Parathyroid adenoma (tissue), 2 donors: ENCODE results near the gene ESD.

ENCODE experiments used
- H2AFZ ChIP-seq: fragments of 300-600 bp; sonication (generic); one replicate; pipeline ENCODE4 v1.7.0; 2017; ENCODE audit warnings: antibody characterized with exemption, mild to moderate bottlenecking
- H3K27ac ChIP-seq: fragments of 300-600 bp; sonication (generic); one replicate; pipeline ENCODE4 v1.7.0; 2017
- H3K27me3 ChIP-seq: fragments of 300-600 bp; sonication (generic); one replicate; pipeline ENCODE4 v1.7.0; 2017; ENCODE audit warnings: low read length; ENCODE audit not compliant: control insufficient read depth, insufficient read depth
- H3K36me3 ChIP-seq: fragments of 300-600 bp; sonication (generic); one replicate; pipeline ENCODE4 v1.7.0; 2017; ENCODE audit warnings: low read length; ENCODE audit not compliant: control insufficient read depth, insufficient read depth
- H3K4me1 ChIP-seq: fragments of 300-600 bp; sonication (generic); one replicate; pipeline ENCODE4 v1.7.0; 2017; ENCODE audit warnings: control low read depth
- H3K4me2 ChIP-seq: fragments of 300-600 bp; sonication (generic); one replicate; pipeline ENCODE4 v1.7.0; 2017; ENCODE audit warnings: low read length
- H3K4me3 ChIP-seq: fragments of 300-600 bp; sonication (generic); one replicate; pipeline ENCODE4 v1.7.0; 2017; ENCODE audit warnings: low read depth, low read length
- H3K79me2 ChIP-seq: fragments of 300-600 bp; sonication (generic); one replicate; pipeline ENCODE4 v1.7.0; 2017; ENCODE audit warnings: control low read depth
- H3K9ac ChIP-seq: fragments of 300-600 bp; sonication (generic); one replicate; pipeline ENCODE4 v1.7.0; 2017; ENCODE audit warnings: mild to moderate bottlenecking
- H3K9me3 ChIP-seq: fragments of 300-600 bp; sonication (generic); one replicate; pipeline ENCODE4 v1.7.0; 2017; ENCODE audit warnings: low read length; ENCODE audit not compliant: control insufficient read depth
- TF ChIP-seq, protein P1 (sequence below): fragments of 300-600 bp; sonication (generic); IDR thresholded peaks from one replicate; pipeline ENCODE4 v1.7.0; 2017; ENCODE audit warnings: antibody characterized with exemption, mild to moderate bottlenecking
- donor health status: primary hyperparathyroidism.

Gene ESD, protein sequence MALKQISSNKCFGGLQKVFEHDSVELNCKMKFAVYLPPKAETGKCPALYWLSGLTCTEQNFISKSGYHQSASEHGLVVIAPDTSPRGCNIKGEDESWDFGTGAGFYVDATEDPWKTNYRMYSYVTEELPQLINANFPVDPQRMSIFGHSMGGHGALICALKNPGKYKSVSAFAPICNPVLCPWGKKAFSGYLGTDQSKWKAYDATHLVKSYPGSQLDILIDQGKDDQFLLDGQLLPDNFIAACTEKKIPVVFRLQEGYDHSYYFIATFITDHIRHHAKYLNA

GRCh38 chr13:46796515-46797474 lies at the start of gene ESD:
Gene ESD, minus strand, starts transcription at chr13:46797161. Its CDS starts 5,748 bp downstream, at chr13:46791413.
- peak within 1 kb of the TSS; percentile 85 for H2AFZ ChIP-seq
- no peaks in the 10 kb centered on the region for H3K27me3 ChIP-seq
- no peak within 1 kb of the TSS for H3K9ac ChIP-seq
- H3K79me2 ChIP-seq = no peaks in the 10 kb centered on the region
- H3K4me3 ChIP-seq = peak within 1 kb of the TSS; percentile 81
- peak within 1 kb of the TSS; percentile 81 for H3K4me2 ChIP-seq
- H3K36me3 ChIP-seq = no peaks in the 10 kb centered on the region
- H3K4me1 ChIP-seq = no peaks in the 10 kb centered on the region
- H3K27ac ChIP-seq = peak within 1 kb of the TSS; percentile 80
- H3K9me3 ChIP-seq = no peaks in the 10 kb centered on the region
- TF ChIP-seq, protein P1, sequence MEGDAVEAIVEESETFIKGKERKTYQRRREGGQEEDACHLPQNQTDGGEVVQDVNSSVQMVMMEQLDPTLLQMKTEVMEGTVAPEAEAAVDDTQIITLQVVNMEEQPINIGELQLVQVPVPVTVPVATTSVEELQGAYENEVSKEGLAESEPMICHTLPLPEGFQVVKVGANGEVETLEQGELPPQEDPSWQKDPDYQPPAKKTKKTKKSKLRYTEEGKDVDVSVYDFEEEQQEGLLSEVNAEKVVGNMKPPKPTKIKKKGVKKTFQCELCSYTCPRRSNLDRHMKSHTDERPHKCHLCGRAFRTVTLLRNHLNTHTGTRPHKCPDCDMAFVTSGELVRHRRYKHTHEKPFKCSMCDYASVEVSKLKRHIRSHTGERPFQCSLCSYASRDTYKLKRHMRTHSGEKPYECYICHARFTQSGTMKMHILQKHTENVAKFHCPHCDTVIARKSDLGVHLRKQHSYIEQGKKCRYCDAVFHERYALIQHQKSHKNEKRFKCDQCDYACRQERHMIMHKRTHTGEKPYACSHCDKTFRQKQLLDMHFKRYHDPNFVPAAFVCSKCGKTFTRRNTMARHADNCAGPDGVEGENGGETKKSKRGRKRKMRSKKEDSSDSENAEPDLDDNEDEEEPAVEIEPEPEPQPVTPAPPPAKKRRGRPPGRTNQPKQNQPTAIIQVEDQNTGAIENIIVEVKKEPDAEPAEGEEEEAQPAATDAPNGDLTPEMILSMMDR = no peak

DNA sequence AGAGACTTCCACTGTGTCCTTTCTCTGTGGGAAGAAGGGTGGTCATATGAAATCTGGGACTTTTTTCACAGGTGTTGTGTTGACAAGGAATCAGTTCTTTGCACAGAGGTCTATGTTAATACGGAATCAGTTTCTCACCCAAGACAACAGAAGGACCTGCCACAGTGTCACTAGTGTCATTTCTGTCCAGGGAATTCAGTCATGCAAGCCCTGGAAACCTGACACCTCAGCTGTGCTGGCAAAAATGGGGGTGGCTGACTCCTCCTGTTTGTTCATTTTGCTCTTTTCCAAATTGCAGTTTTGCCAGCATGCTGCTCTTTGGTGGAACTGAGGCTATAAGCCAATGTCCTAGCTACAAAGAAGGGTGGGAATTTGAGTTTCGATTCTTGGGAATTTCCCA lies 49.8 kb upstream of the ESD start:
- H3K9ac ChIP-seq = no peak overlapping the region
- peak overlapping the region; percentile 52 for H3K4me2 ChIP-seq
- no peaks in the 10 kb centered on the region for H3K9me3 ChIP-seq
- H2AFZ ChIP-seq = no peak overlapping the region
- H3K36me3 ChIP-seq = no peaks in the 10 kb centered on the region
- no peak overlapping the region for H3K27ac ChIP-seq
- TF ChIP-seq, protein P1 = no peak
- no peak overlapping the region for H3K4me3 ChIP-seq
- H3K27me3 ChIP-seq = no peaks in the 10 kb centered on the region
- no peaks in the 10 kb centered on the region for H3K4me1 ChIP-seq
- no peaks in the 10 kb centered on the region for H3K79me2 ChIP-seq

DNA sequence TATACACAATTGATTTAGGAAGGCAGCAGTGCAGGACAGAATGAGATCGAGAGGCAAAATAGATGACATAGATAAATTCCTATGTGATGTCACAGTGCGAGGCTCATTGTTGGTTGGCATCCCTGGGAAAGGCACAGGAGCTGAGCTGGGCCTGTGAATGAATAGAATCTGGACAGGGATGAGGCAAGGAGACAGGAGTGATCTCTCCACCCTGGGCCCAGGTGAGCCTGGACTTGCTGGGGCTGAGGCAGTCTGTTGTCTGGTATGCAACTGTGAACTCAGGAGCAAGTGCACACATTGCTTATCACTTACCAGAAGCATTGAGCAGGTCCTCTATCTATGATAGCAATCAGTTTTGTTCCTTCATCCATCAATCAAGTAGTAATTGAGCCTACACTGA lies 48.2 kb upstream of the ESD start:
- Histone ChIP-seq H2AFZ (no peak overlapping the region), H3K27ac (no peak overlapping the region), H3K79me2 (no peaks in the 10 kb centered on the region), H3K27me3 (no peaks in the 10 kb centered on the region), H3K4me1 (no peaks in the 10 kb centered on the region), H3K9ac (no peak overlapping the region), H3K4me3 (no peak overlapping the region), H3K36me3 (no peaks in the 10 kb centered on the region), H3K9me3 (no peaks in the 10 kb centered on the region), H3K4me2 (no peak overlapping the region)
- TF ChIP-seq, protein P1 = no peak

DNA sequence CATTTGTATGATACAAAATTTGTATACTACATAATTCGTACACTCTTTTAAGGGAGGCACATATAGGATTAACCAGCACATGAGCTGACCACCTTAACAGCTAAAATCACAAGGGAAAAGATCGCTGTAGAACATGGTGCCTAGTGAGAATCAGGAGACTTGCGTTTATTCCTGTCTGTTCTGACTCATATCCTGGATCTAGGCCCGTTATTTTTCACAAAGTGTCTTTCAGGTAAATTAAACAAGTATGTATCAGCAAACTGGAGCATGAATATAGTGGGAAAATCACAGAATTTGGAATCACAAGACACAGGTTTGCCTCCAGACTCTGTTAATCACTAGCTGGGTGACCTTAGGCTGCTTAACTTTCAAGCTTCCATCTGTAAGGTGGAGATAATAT lies 47.5 kb upstream of the ESD start:
- H3K4me2 ChIP-seq = no peak overlapping the region
- TF ChIP-seq, protein P1 = no peak
- no peaks in the 10 kb centered on the region for H3K4me1 ChIP-seq
- no peaks in the 10 kb centered on the region for H3K36me3 ChIP-seq
- H3K9ac ChIP-seq = no peak overlapping the region
- no peaks in the 10 kb centered on the region for H3K27me3 ChIP-seq
- no peak overlapping the region for H3K27ac ChIP-seq
- no peaks in the 10 kb centered on the region for H3K79me2 ChIP-seq
- H2AFZ ChIP-seq = no peak overlapping the region
- no peaks in the 10 kb centered on the region for H3K9me3 ChIP-seq
- no peak overlapping the region for H3K4me3 ChIP-seq
